Activated naive CD8-positive, alpha-beta T cell treated with anti-CD3 and anti-CD28 coated beads, Interleukin-2, amount 50 U/mL, for 24 hours (primary cell): ENCODE results near the gene NUDT19.

Experiments
- ATAC-seq: fragments of 150-1000 bp; cut with Tn5 transposase; one replicate; pipeline ENCODE4 v1.10.0; 2021
- DNase-seq: peaks from one replicate; pipeline ENCODE4 v3.0.0; 2021
- H3K27ac Mint-ChIP-seq: one replicate; pipeline ENCODE4 v1.8.0; 2021; ENCODE audit warnings: mild to moderate bottlenecking, mixed read lengths
- H3K27me3 Mint-ChIP-seq: one replicate; pipeline ENCODE4 v1.8.0; 2021; ENCODE audit warnings: mixed read lengths
- H3K36me3 Mint-ChIP-seq: one replicate; pipeline ENCODE4 v1.8.0; 2021; ENCODE audit warnings: low read depth, mixed read lengths
- H3K4me1 Mint-ChIP-seq: one replicate; pipeline ENCODE4 v1.8.0; 2021; ENCODE audit warnings: mixed read lengths
- H3K4me3 Mint-ChIP-seq: one replicate; pipeline ENCODE4 v1.8.0; 2021; ENCODE audit warnings: mild to moderate bottlenecking, moderate library complexity, mixed read lengths
- H3K9me3 Mint-ChIP-seq: one replicate; pipeline ENCODE4 v1.8.0; 2021; ENCODE audit warnings: mixed read lengths

Gene NUDT19

GRCh38 chr19:32748497-32748896 lies 56.9 kb downstream of the NUDT19 start:
- Mint-ChIP-seq H3K36me3 (no peaks in the 10 kb centered on the region), H3K4me3 (no peak overlapping the region), H3K27ac (no peak overlapping the region), H3K4me1 (peaks cover 10% of the 10 kb centered on the region), H3K9me3 (no peaks in the 10 kb centered on the region), H3K27me3 (peaks cover 20% of the 10 kb centered on the region)
- ATAC-seq (no peak), DNase-seq (no peak)

GRCh38 chr19:32748948-32749347 lies 57.3 kb downstream of the NUDT19 start:
- ATAC-seq, result no peak
- no peak for DNase-seq
- Mint-ChIP-seq H3K36me3 (no peaks in the 10 kb centered on the region), H3K9me3 (no peaks in the 10 kb centered on the region), H3K27ac (no peak overlapping the region), H3K4me3 (no peak overlapping the region), H3K4me1 (peaks cover 10% of the 10 kb centered on the region), H3K27me3 (peaks cover 22% of the 10 kb centered on the region)

GRCh38 chr19:32749361-32749760 lies 57.7 kb downstream of the NUDT19 start:
- Mint-ChIP-seq H3K4me1 (peaks cover 10% of the 10 kb centered on the region), H3K27me3 (peaks cover 22% of the 10 kb centered on the region), H3K36me3 (no peaks in the 10 kb centered on the region), H3K27ac (no peak overlapping the region), H3K9me3 (no peaks in the 10 kb centered on the region), H3K4me3 (no peak overlapping the region)
- DNase-seq, result no peak
- ATAC-seq, result no peak

- Mint-ChIP-seq H3K9me3 (no peaks in the 10 kb centered on the region), H3K27ac (no peak overlapping the region), H3K4me3 (no peak overlapping the region), H3K27me3 (peaks cover 30% of the 10 kb centered on the region), H3K4me1 (peaks cover 6% of the 10 kb centered on the region), H3K36me3 (no peaks in the 10 kb centered on the region)
- no peak for ATAC-seq
- DNase-seq, result no peak
Observed at GRCh38 chr19:32750441-32751055, 58.9 kb downstream of the NUDT19 start.

- no peak overlapping the region for H3K4me3 Mint-ChIP-seq
- DNase-seq (no peak), ATAC-seq (no peak)
- H3K36me3 Mint-ChIP-seq, result no peaks in the 10 kb centered on the region
- H3K27me3 Mint-ChIP-seq, result peaks cover 30% of the 10 kb centered on the region
- H3K27ac Mint-ChIP-seq, result no peak overlapping the region
- peaks cover 6% of the 10 kb centered on the region for H3K4me1 Mint-ChIP-seq
- H3K9me3 Mint-ChIP-seq, result no peaks in the 10 kb centered on the region
Observed at GRCh38 chr19:32751066-32751465, 59.4 kb downstream of the NUDT19 start.

GRCh38 chr19:32757189-32757588 lies 65.6 kb downstream of the NUDT19 start:
- Mint-ChIP-seq H3K36me3 (no peaks in the 10 kb centered on the region), H3K9me3 (peaks cover 5% of the 10 kb centered on the region), H3K4me1 (peaks cover 1% of the 10 kb centered on the region), H3K27me3 (peaks cover 20% of the 10 kb centered on the region), H3K4me3 (no peak overlapping the region), H3K27ac (no peak overlapping the region)
- no peak for ATAC-seq
- DNase-seq, result no peak
